GM04503 (cell line): ENCODE data around the gene RTP3.
"Not testable (repeated sequence)": the region's sequence is repeated elsewhere in the genome, so short reads cannot be mapped to it uniquely, and the experiment has no call there.

Experiments
- DNase-seq: peaks from one replicate; pipeline ENCODE4 v3.0.0-alpha.2; 2012; ENCODE audit warnings: low read depth

Gene RTP3

DNA sequence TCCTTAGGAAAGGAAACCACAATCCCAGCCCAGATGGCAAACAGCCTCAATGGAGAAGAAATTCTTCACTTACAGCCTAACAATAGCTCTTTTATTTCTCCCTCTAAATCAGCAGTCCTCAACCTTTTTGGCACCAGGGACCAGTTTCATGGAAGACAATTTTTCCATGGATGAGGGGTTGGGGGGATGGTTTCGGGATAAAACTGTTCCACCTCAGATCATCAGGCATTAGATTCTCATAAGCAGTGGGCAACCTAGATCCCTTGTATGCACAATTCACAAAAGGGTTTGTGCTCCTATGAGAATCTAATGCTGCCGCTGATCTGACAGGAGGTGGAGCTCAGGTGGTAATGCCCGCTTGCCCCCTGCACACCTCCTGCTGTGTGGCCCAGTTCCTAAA lies 50.8 kb downstream of the RTP3 start:
- not testable (repeated sequence) for DNase-seq

DNA sequence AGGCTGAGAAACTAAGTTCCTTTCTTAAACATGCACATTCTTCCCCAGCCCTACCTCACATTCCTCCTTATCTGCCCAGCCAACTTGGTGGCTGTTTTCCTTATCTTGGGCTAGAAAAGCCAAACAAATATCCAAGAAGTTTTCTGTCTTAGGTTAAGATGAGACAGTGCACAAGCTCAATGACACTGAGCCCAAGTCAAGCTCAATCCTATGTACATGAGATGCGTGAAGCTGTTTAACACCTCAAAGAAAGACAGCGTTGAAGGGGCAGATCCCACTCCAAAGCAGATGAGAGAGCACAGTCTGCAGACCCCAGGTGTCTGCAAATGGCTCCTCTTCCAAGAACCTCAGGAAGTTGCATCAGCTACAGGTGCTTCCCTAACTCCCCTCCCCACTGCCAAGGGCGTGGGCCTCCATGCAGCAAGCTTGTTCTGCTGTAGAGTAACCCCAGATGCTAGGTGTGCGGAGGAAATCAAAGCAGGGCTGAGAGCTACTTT lies 51.7 kb downstream of the RTP3 start:
- no peak for DNase-seq

DNA sequence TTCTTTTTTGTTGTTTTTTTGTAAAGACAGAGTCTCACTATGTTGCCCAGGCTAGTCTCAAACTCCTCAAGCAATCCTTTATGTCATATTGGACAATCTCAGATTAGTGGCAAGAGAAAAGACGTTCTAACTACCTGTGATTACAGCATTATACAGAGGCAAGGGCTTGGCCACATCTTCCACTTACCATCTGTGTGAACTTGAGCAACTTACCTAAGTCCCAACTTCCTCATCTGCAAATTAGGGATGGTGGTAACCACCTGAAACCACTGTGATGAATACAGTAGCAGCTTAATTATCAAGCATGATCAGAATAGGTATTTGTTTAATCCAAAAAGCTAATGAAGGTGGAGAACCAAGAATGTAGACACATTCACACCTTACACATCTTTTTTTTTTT lies 52.2 kb downstream of the RTP3 start:
- DNase-seq: no peak
